CD14-positive monocyte (primary cell): ENCODE data around the gene DUSP1. TPM values are rescaled to one million over a fixed set of nuclear protein-coding genes. Genes with fewer than 3 reads are reported as not detected.

Experiments used
- DNase-seq, 3 donors: peaks; one replicate each; pipeline ENCODE4 v3.0.0-alpha.2; 2011 to 2022
- H2AFZ ChIP-seq: 2 replicates; pipeline ENCODE4 v1.6.0; 2012; ENCODE audit warnings: mild to moderate bottlenecking, low read depth, low read length, inconsistent platforms; ENCODE audit not compliant: insufficient read depth, poor library complexity, severe bottlenecking
- H3K27ac ChIP-seq, 2 donors: 1 replicate in 1 of 2; 2 replicates in 1 of 2; pipeline ENCODE4 v1.5.1; 2012 to 2013; ENCODE audit warnings: low read length in 2 of 2, control low read depth in 1 of 2, inconsistent platforms in 1 of 2, low read depth in 1 of 2, mild to moderate bottlenecking in 1 of 2
- H3K27me3 ChIP-seq, 2 donors: one replicate each; pipeline versions ENCODE4 v1.6.0 to v1.6.1; 2011 to 2013; ENCODE audit warnings: low read length in 2 of 2; ENCODE audit not compliant: control insufficient read depth in 2 of 2, insufficient read depth in 2 of 2
- H3K36me3 ChIP-seq, 2 donors: replicated peaks in 1 of 2; 1 replicate in 1 of 2; 2 replicates in 1 of 2; pipeline versions ENCODE4 v1.5.1 to v1.6.1; 2012 to 2013; ENCODE audit warnings: low read length in 2 of 2, control low read depth in 1 of 2, inconsistent platforms in 1 of 2, mild to moderate bottlenecking in 1 of 2; ENCODE audit not compliant: insufficient read depth in 2 of 2, control insufficient read depth in 1 of 2
- H3K4me1 ChIP-seq, 2 donors: 1 replicate in 1 of 2; 2 replicates in 1 of 2; pipeline versions ENCODE4 v1.5.1 to v1.6.1; 2012 to 2013; ENCODE audit warnings: low read length in 2 of 2, control low read depth in 1 of 2, inconsistent platforms in 1 of 2, mild to moderate bottlenecking in 1 of 2, moderate library complexity in 1 of 2; ENCODE audit not compliant: insufficient read depth in 2 of 2, control insufficient read depth in 1 of 2
- H3K4me2 ChIP-seq: replicated peaks from 2 replicates; pipeline ENCODE3; 2012; ENCODE audit warnings: low read length, moderate library complexity, mild to moderate bottlenecking; ENCODE audit not compliant: poor library complexity, severe bottlenecking; ENCODE audit errors: extremely low read depth
- H3K4me3 ChIP-seq, 3 experiments: fragments of 200-600 bp in 1 of 3; sonication (generic) in 1 of 3; replicated peaks in 1 of 3; 1 replicate in 2 of 3; 2 replicates in 1 of 3; pipeline ENCODE4 v1.5.1; 2011 to 2013; ENCODE audit warnings: low read length in 3 of 3, mild to moderate bottlenecking in 3 of 3, control low read depth in 2 of 3, low read depth in 2 of 3, inconsistent platforms in 1 of 3, moderate library complexity in 1 of 3
- H3K79me2 ChIP-seq: 2 replicates; pipeline ENCODE4 v1.6.0; 2012; ENCODE audit warnings: mild to moderate bottlenecking, control low read depth, inconsistent platforms, low read length, moderate library complexity; ENCODE audit not compliant: insufficient read depth
- H3K9ac ChIP-seq: 2 replicates; pipeline ENCODE4 v1.6.0; 2017; ENCODE audit warnings: low read length, mild to moderate bottlenecking; ENCODE audit not compliant: insufficient read depth, poor library complexity, severe bottlenecking
- H3K9me3 ChIP-seq, 2 donors: replicated peaks in 1 of 2; 1 replicate in 1 of 2; 2 replicates in 1 of 2; pipeline versions ENCODE4 v1.5.1 to v1.6.1; 2012 to 2013; ENCODE audit warnings: low read length in 2 of 2, control low read depth in 1 of 2; ENCODE audit not compliant: control insufficient read depth in 1 of 2, insufficient read depth in 1 of 2
- H4K20me1 ChIP-seq: 2 replicates; pipeline ENCODE4 v1.6.0; 2012; ENCODE audit warnings: mild to moderate bottlenecking, low read length, control low read depth, moderate library complexity; ENCODE audit not compliant: insufficient read depth
- H3K27ac Mint-ChIP-seq, 7 donors: one replicate each; pipeline ENCODE4 v1.8.0; 2020; ENCODE audit warnings: mild to moderate bottlenecking in 7 of 7, mixed read lengths in 7 of 7, moderate library complexity in 6 of 7, inconsistent platforms in 2 of 7
- H3K27me3 Mint-ChIP-seq, 3 donors: one replicate each; pipeline ENCODE4 v1.8.0; 2021 to 2022; ENCODE audit warnings: low read depth in 3 of 3, mild to moderate bottlenecking in 3 of 3, mixed read lengths in 3 of 3, moderate library complexity in 3 of 3, inconsistent platforms in 1 of 3
- H3K36me3 Mint-ChIP-seq, 2 donors: one replicate each; pipeline ENCODE4 v1.8.0; 2020; ENCODE audit warnings: mixed read lengths in 2 of 2, inconsistent platforms in 1 of 2, mild to moderate bottlenecking in 1 of 2
- H3K4me1 Mint-ChIP-seq: one replicate; pipeline ENCODE4 v1.8.0; 2020; ENCODE audit warnings: mild to moderate bottlenecking, mixed read lengths
- H3K4me3 Mint-ChIP-seq, 2 donors: one replicate each; pipeline ENCODE4 v1.8.0; 2020; ENCODE audit warnings: mild to moderate bottlenecking in 2 of 2, mixed read lengths in 2 of 2, moderate library complexity in 1 of 2
- H3K9me3 Mint-ChIP-seq, 7 donors: one replicate each; pipeline ENCODE4 v1.8.0; 2020 to 2022; ENCODE audit warnings: mixed read lengths in 7 of 7, mild to moderate bottlenecking in 6 of 7, moderate library complexity in 6 of 7, inconsistent platforms in 2 of 7
- CTCF ChIP-seq: fragments of 200-600 bp; IDR thresholded peaks from one replicate; pipeline ENCODE4 v1.8.0; 2022; ENCODE audit warnings: antibody characterized with exemption, mild to moderate bottlenecking
- WGBS: methylation state at CpG from one replicate; pipeline ENCODE4 v1.1.5; 2013; ENCODE audit warnings: missing lambda C conversion rate; ENCODE audit not compliant: insufficient coverage; 5-methylcytosine and 5-hydroxymethylcytosine counted together
- intact Hi-C, 2 donors: fragments of 100-400 bp; cut with micrococcal nuclease; formaldehyde crosslinking; loops; one replicate each; pipeline versions ENCODE4 v1.15.0 to v1.15.1; 2023
- polyA plus RNA-seq, 3 donors: library from polyadenylated mRNA; depleted of rRNA in 1 of 3; unstranded in 2 of 3; stranded (reverse) in 1 of 3; fragments of 300-500 nt in 2 of 3; fragments of >200 nt in 1 of 3; fragmentation: Illumina TruSeq in 2 of 3; gene quantifications; 1 replicate in 2 of 3; 2 replicates in 1 of 3; pipeline ENCODE4 v1.2.3, GENCODE V29; 2012 to 2021

The DUSP1 gene
- polyA plus RNA-seq, 3 donors, result 1,963 to 4,884 (median 3,954) TPM

GRCh38 chr5:172730222-172730621 lies 40.8 kb downstream of the DUSP1 start:
- H3K27ac ChIP-seq, result no peak overlapping the region
- Mint-ChIP-seq H3K4me1 (peaks cover 11% of the 10 kb centered on the region), H3K4me3 (no peak overlapping the region), H3K36me3 (no peaks in the 10 kb centered on the region), H3K9me3 (peaks cover 0 to 1% (median 0%) of the 10 kb centered on the region in 7 donors), H3K27me3 (peaks cover 2 to 13% (median 9%) of the 10 kb centered on the region in 3 donors), H3K27ac (peak overlapping the region in 1 of 7 donors; percentile 49)
- WGBS, result 93% methylated on average over 5 of the region's 6 CpGs
- no peak overlapping the region for H2AFZ ChIP-seq
- no peaks in the 10 kb centered on the region for H3K27me3 ChIP-seq
- no peaks in the 10 kb centered on the region for H3K9me3 ChIP-seq
- no peak overlapping the region for H3K4me2 ChIP-seq
- no peak for TF ChIP-seq CTCF
- H3K9ac ChIP-seq, result no peak overlapping the region
- H3K36me3 ChIP-seq, result no peaks in the 10 kb centered on the region
- no peaks in the 10 kb centered on the region for H4K20me1 ChIP-seq
- no peak for DNase-seq
- intact Hi-C loops, result no loop called here
- H3K4me3 ChIP-seq, result no peak overlapping the region
- peaks cover 0 to 6% of the 10 kb centered on the region in 2 donors for H3K4me1 ChIP-seq
- no peaks in the 10 kb centered on the region for H3K79me2 ChIP-seq

- peak overlapping the region in 1 of 7 donors; percentile 43 for H3K27ac Mint-ChIP-seq
- H3K27me3 Mint-ChIP-seq, result peaks cover 2 to 13% (median 6%) of the 10 kb centered on the region in 3 donors
- H3K9me3 Mint-ChIP-seq, result peaks cover 0 to 1% (median 0%) of the 10 kb centered on the region in 7 donors
- no peaks in the 10 kb centered on the region for H4K20me1 ChIP-seq
- no peak for DNase-seq
- WGBS, result 91% methylated on average over 11 of the region's 13 CpGs
- H3K4me1 ChIP-seq, result peaks cover 0 to 6% of the 10 kb centered on the region in 2 donors
- H3K27me3 ChIP-seq, result no peaks in the 10 kb centered on the region
- H3K4me2 ChIP-seq, result no peak overlapping the region
- H3K9me3 ChIP-seq, result no peaks in the 10 kb centered on the region
- no peak for TF ChIP-seq CTCF
- H3K4me3 Mint-ChIP-seq, result no peak overlapping the region
- no peak overlapping the region for H3K27ac ChIP-seq
- intact Hi-C loops, result no loop called here
- H3K4me3 ChIP-seq, result no peak overlapping the region
- H2AFZ ChIP-seq, result no peak overlapping the region
- no peaks in the 10 kb centered on the region for H3K36me3 Mint-ChIP-seq
- no peaks in the 10 kb centered on the region for H3K79me2 ChIP-seq
- H3K9ac ChIP-seq, result no peak overlapping the region
- peaks cover 11% of the 10 kb centered on the region for H3K4me1 Mint-ChIP-seq
- H3K36me3 ChIP-seq, result no peaks in the 10 kb centered on the region
These were observed 41.4 kb downstream of the DUSP1 start for GRCh38 chr5:172729588-172729987.
